NCI-H128 (cell line): ENCODE results near the gene GSPT2.
A peak's percentile ranks its signal among the peaks of the same experiment; 100 is the strongest.
"Not testable (repeated sequence)": the region's sequence is repeated elsewhere in the genome, so short reads cannot be mapped to it uniquely, and the experiment has no call there.

Source experiments
- DNase-seq: peaks from one replicate; lab custom pipeline; 2025; ENCODE audit not compliant: unreplicated experiment; lab: John Stamatoyannopoulos, UW

GSPT2 gene

DNA sequence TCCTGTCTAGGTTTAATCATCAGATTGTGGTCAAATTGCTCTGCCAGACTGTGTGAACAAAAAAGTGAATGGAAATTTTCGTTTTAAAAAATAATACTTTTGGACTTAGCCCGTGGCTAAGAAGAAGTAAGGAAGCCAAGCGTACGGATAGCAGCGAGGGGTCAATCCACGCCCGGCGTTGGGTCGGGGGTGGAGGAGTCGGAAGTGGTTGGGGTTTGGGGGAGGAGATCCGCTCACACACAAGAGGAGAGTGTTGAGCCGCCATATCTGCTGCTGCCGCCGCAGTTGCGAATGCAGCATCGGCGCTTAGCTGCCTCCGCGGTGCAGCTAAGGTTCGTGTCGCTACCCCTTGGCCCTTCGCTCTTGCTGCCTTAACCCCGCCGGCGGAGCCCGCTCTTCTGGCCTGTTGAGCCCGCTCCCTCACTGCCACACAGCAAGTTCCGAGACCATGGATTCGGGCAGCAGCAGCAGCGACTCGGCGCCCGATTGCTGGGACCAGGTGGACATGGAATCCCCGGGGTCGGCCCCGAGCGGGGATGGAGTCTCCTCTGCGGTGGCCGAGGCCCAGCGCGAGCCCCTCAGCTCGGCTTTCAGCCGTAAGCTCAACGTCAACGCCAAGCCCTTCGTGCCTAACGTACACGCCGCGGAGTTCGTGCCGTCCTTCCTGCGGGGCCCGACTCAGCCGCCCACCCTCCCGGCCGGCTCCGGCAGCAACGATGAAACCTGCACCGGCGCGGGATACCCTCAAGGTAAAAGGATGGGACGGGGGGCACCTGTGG, at the start of gene GSPT2:
Gene GSPT2, plus strand, starts transcription at position 264 of the 779 bp plus-strand sequence. Its CDS starts 185 bp downstream, at position 449.
- DNase-seq, result peak; percentile 12

DNA sequence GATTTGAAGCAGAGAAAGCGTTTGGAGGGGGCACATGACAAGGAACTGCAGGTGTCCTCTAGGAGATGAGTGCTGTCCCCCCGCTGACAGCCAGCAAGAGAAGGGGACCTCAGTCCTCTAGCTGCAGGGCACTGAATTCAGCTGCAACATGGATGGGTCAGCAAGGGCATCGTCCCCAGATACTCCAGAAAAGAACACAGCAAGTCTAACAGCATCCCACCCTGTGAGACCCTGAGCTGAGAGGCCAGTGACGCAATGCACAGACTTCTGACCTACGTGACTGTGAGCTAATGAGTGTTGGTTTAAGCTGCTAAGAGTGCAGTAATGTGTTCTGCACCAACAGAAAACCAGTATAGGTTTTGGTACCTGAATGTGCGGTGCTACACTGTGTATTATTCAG, 49.0 kb upstream of the GSPT2 start:
- DNase-seq, result no peak

DNA sequence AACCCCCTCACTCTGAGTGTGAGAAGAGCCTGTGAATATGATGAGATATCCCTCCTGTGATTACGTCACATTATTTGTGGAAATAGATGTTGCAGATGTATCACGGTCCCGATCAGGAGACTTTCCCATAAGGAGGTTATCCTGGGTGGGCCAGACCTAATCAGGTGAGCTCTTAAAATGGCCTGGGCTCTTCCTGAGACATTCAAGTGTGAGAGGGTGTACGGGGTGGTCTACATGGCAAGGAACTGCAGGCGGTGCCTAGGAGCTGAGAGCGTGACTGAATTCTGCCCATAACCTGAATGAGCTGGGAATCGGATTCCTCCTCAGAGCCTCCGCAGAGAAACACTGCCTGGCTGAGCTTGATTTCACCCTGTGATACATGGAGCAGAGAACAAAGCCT, 45.8 kb upstream of the GSPT2 start:
- DNase-seq, result no peak

DNA sequence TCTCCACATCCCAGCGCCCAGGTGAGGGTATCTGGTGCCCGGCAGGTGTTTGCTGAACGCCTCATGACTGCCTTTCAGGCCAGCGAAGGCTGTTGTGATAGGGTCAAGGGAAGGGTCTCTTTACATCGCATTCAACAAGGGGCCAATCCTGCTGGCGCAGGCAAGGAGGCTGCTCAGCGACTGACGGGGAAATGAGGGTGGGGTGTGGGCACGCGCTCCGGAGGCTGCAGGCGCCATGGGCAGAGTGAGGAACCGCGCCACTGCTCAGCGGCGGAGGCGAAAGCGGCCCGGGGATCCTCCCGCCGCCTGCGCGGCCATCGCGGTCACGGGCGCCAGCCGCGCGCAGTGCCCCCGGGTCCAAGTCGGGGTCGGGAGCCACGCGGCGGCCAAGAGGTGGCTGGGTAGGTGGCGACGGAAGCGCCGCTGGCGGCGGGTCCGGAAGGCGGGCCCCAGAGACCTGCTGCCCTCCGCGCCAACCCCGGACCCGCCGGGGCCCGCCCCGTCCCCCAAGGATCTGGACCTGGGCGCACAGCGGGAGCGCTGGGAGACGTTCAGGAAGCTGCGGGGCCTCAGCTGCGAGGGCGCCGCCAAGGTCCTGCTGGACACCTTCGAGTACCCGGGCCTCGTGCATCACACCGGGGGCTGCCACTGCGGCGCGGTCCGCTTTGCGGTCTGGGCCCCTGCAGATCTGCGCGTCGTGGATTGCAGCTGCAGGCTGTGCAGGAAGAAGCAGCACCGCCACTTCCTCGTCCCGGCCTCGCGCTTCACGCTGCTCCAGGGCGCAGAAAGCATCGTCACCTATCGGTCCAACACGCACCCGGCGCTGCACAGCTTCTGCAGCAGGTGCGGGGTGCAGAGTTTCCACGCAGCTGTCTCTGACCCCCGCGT, 32.7 kb upstream of the GSPT2 start, which contains the start of gene CENPVL1:
Gene CENPVL1, plus strand, starts transcription at position 236 of the 888 bp plus-strand sequence. Its CDS starts 0 bp downstream, at position 236.
- DNase-seq, result not testable (repeated sequence)

DNA sequence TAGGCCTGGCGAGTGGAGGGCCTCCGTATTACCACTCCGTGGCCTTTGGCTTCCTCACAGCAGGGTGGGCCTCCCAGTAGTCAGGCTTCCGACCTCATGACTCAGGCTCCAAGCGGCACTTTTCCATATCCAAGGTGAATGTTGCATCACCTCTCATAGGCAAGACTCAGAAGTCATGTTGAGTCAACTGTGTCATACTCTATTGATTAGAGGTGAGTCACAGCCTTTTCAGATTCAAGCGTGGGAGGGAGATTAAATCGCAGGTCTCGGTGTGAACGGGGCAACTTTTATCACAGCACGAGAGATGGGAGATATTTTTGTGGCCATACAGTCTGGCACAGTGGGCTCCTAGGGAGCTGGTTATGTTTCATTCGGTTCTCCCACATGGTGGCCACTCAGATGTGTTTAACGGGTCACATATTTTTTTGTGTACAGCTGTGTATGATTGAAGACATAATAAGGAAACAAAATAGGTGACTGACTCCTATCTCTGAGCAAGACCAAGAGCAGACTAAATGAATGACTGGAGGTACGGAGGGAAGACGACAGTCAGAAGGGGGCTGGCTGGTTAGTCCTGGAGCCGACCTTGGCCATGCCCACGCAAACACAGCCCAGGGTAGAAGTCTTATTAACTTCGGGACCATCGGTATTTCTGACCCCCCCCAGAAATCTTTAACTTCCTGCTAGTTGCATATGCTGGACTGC, 30.1 kb upstream of the GSPT2 start:
- DNase-seq, result not testable (repeated sequence)

DNA sequence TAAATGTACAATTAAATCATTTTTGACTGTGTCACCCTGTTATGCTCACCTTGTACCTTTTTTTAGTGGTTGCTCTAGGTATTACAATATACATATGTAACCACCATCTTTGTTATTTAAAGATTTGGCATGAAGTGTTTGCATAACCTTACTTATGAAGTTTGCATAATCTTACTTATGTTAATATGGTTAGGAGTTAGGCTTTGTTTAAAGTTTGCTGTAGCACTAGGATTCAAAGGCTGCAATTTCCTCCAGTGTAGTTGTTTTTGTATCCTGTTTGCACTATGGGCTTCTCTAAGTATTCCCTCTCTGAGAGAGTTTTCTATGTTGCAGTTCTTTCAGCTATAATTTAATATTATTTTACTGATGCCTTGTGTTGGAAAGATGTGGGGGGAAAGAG, 15.0 kb upstream of the GSPT2 start:
- DNase-seq, result no peak

DNA sequence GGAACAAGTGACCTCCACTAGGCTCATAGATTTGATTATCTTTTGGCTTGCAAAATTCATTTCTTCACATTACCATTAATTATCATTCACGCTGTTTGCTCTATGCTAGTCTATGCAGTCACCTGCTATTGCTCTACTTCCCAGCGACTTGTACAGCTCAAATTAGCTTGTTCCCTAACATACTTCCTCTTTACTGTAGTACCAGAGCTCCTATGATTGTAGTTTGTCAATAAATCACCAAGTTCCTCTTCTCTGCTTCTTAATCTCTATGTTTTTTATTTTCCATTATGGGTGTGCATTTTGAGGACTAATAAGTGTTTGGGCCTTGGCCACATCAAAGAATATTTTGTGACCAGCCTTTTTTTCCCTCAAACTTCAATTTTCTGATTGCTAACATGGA, 6.2 kb upstream of the GSPT2 start:
- no peak for DNase-seq

DNA sequence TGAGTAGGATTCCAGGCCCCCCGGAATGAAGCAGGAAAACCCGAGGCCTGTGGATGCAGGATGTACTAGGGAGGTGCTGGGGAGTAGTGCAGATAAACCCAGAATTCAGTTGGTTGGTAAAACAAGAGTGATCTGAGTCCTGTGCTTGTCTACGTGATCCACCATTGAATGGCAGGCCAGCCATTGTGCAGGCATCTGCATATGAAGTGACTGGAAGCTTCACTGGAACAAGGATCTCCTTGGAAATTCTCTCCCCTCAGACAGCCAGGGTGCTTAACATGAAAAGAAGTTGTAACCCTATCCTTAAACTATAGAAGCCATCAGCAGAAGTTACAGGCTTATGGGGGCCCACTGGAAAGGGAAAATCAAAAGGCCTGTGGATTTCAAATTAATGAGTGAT, 656 bp upstream of the GSPT2 start:
- no peak for DNase-seq

DNA sequence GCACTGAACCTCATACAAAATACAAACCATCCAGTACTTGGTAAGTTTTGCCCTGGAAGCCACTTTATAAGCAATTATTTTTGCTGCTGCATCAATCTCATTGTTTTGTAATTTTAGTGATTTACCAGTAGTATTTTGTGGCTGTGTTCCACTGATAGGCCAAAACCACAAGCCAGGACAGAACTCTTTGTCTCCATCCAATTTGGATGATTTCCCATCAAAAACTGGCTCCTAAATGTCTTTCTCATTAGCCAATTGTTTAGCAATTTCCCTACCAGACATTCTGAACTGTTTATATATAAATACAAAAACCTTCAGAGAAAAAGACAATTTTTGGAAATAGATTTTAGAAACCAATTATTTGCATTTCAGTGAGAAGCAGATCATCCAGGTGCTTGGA, 4.4 kb downstream of the GSPT2 start:
- no peak for DNase-seq

DNA sequence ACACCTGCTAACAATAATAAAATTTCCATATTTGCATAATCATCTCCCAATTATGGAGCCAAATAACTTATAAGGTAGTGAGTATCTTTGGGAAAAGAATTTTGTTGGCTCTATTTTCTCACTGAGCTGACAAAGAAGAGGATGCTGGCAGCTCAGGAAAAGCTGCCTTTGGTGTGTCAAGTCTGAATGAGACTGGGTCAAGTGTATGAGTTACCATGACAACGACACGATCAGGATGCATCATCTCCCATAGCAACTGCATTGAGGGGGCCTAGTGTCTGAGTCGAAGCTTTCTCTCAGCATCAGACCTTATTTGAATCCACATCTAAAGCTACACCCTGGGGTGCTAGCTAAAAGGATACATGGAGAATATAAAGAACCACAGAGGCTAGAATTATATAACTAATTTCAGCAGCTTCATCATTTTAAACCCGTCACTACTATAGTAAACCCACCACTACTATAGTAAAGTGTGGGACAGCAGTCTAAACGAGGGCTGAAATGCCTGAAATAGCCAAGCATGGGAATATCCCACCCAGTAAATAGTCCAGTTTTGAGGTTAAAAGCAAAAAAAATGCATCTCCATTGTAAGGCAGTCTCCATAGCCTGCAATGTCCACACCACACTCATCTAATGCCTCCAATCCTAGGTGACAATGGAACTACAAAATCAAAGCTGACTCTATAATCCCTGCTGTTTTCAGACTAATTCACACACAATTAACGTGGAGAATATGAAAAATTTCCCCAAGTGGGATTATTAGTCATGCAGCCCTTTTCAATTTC, 16.0 kb downstream of the GSPT2 start:
- no peak for DNase-seq

DNA sequence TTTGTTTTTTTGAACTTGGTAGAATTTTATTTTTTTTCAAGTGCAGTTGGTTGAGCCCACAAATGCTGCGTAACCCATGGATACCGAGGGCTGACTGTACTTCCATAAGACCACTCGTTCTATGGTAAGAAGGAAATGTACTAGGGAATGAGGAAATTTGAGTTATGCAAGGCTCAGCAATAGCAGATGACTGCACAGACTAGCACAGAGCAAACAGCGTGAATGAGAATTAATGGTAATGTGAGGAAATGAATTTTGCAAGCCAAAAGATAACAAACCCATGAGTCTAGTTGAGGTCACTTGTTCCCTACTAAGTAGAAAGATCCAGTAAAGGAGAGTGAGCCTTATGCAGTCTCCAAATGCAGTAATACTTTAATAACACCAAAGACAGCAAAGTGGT, 17.4 kb downstream of the GSPT2 start:
- no peak for DNase-seq

DNA sequence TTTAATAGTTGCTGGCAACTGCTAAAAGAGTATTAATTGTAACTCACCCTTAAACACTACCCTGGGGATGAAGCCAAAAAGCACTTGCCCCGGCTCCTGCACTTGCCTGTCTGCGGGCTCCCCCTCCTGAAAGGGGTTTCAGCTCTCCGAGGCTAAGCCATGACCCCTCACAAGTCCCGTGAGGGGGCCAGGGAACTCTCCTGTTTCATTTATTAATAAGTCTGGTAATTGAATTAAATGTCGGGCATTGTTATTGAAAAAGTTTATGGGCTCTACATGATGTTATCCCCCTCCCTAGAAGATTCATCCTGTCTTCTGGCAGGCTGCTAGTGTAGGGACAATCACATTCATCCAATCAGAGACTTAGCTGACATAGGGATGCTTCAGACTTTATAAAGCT, 23.3 kb downstream of the GSPT2 start:
- DNase-seq, result no peak

DNA sequence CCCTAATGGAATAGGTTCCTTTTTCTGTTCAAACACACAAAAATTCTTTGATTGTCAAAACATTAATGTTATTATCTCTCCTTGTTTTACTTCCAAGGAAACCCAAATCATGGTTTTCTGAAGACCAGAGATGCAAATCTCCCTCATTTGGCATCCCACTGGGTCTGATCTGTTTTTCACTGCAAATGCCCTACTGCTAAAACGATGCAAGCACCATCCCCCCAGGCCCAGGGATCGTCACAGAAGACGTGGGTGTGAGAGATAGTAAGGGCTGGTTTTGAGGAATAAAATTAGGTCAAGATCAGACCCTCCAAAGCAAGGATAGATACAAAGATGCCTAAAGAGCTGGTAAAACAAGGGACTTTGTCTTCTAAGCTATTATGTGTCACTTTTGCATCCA, 33.6 kb downstream of the GSPT2 start:
- DNase-seq, result no peak

DNA sequence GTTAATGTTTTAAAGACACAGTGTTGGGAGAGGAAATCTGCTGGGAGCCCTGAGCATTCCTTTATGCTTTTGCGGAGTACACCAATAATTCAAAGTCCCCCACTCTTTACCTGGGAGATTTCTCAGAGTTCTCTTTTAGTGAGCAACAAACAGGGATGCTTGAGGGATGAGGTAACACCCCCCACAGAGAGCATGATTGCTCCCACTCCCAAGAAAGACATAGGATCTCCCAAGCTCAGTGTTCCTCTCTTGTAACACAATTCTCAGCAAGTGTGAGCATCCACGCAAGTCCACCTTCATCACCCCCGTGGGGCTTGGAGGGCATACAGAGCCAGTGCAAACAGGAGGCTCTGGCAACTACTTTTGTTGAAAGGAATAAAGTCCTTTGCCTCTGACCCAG, 36.1 kb downstream of the GSPT2 start:
- no peak for DNase-seq

DNA sequence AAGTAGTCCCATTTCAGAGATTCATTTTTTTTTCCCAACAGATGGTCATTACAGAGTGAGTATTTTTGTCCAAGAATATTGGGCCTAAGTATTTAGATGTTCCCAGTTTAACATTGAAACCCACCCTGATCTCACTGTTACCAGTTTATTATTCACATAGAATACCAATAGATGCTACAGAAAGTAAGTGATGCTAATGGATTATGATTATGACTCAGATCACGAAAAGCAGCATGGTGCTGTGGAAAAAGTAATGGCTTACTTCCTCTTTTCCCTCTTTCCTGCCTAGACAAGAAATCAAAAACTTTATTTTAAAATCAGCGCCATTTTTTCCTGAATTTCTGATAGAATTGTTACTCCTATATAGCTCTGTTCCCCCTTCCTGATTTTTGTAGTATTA, 51.9 kb downstream of the GSPT2 start:
- DNase-seq, result no peak
